GM13977 (cell line): Measurements from ENCODE around the gene SRPX2.

Source experiments
- DNase-seq: peaks from one replicate; pipeline ENCODE4 v3.0.0; 2012; ENCODE audit warnings: low spot score
- in situ Hi-C: fragments of 300-500 bp; cut with MboI; formaldehyde crosslinking; loops from one replicate; pipeline ENCODE4 v1.12.0; 2022; ENCODE audit warnings: low sequenced_read_pairs, low pct_unique_long_range_greater_than_20kb, mixed read lengths, inconsistent platforms; ENCODE audit not compliant: unreplicated experiment
- TF ChIP-seq, protein P1 (sequence below): IDR thresholded peaks from 2 replicates; pipeline ENCODE4 v1.5.1; 2012; ENCODE audit warnings: mild to moderate bottlenecking, control low read depth; ENCODE audit not compliant: insufficient read depth; ENCODE audit errors: extremely low read depth, missing control alignments

SRPX2 gene

DNA sequence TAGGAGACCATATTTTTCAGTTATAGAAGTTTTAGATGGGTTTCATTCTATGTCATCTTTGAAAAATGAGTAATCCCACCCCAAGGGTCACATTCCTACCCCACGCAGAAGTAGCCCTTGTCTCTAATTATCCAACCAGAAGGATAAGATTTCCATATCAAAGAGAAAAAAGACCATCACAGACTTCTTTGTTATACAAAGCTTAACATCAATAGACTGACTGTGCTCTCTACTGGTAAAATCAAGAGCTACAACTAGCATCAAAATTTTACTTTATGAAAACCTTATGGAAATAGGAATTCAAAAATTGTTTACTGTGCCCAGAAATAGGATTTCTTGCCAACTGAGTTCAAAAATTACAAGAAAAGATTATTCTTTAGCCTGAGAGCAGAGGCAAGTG, 34.4 kb upstream of the SRPX2 start:
- in situ Hi-C loops, result no loop called here
- DNase-seq, result no peak
- TF ChIP-seq, protein P1, sequence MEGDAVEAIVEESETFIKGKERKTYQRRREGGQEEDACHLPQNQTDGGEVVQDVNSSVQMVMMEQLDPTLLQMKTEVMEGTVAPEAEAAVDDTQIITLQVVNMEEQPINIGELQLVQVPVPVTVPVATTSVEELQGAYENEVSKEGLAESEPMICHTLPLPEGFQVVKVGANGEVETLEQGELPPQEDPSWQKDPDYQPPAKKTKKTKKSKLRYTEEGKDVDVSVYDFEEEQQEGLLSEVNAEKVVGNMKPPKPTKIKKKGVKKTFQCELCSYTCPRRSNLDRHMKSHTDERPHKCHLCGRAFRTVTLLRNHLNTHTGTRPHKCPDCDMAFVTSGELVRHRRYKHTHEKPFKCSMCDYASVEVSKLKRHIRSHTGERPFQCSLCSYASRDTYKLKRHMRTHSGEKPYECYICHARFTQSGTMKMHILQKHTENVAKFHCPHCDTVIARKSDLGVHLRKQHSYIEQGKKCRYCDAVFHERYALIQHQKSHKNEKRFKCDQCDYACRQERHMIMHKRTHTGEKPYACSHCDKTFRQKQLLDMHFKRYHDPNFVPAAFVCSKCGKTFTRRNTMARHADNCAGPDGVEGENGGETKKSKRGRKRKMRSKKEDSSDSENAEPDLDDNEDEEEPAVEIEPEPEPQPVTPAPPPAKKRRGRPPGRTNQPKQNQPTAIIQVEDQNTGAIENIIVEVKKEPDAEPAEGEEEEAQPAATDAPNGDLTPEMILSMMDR, result no peak

DNA sequence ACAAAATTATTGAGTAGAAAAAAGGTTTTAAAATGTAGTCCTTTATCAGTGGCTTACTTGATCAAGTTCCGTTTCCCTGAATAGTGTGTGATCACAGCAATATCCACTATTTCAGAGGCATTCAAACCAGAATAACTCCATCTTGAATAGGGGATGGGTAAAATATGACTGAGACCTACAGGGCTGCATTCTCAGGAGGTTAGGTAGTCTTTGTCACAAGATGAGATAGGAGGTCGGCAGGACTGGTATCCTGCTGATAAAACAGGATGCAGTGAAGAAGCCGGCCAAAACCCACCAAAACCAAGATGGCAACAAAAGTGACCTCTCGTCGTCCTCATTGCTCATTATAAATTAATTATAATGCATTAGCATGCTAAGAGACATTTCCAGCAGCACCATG, 32.0 kb upstream of the SRPX2 start:
- in situ Hi-C loops, result no loop called here
- no peak for DNase-seq
- TF ChIP-seq, protein P1, result no peak

DNA sequence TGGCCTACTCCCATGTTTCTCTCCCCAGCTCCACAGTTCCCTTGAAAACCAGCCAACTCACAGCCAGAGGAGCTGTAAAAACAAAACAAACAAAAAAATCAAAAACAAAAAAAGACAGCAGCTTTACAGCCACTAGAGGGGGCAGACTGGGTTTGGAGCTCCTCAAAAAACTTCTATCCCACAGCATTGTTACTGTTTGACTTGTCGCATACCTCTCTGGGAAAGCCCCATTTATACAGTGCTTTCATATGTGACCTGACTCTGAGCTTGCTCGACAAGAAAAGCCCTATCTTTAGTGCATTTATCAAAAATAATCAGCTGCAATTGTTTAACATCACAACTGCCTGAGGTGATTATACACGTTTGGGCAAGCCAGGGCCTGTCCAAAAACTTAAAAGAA, 29.0 kb upstream of the SRPX2 start:
- TF ChIP-seq, protein P1, result peak; percentile 50
- DNase-seq, result no peak
- in situ Hi-C loops, result no loop called here

DNA sequence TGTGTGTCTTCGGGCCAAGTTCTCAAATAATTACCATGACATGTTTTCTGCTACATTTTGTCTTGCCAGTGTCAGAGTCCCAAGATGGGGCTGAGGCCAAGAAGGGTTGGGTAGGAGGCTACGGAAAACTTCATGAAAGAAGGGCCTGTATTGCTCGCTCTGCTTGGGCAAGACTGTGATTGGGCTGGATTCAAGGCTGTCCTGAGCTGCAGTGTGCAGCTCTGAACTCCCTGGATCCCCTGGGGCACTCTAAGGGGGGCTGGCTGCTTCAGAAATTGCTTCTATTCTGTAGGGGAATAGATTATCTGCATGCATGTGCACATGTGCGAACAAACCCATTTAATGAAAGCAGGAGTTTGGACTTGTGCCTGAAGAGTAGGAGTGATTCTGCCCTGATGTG, 21.0 kb upstream of the SRPX2 start:
- in situ Hi-C loops, result no loop called here
- DNase-seq, result no peak
- TF ChIP-seq, protein P1, result no peak

DNA sequence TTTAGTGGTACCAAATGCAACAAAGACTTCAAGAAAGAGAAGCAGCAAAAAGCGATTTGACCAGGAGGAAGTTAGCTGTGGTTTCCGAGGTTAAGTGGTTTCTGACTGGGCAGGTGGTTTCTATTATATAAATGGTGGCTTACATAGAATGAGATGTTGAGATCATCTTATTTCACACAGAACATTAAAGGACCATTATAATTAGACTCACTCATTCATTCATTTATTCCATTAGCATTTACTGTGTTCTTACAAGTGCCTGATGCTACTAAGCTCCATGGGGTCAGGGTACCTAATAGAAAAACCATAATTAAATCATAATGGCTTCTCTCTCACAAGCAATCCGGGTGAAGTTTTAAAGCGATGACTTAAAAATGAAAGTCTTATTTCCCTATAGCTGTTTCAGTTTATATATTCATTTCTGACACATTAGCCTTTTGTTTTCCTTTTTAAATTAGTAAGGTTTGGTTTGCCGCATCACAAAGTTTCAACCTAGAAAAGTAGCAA, 18.0 kb upstream of the SRPX2 start:
- in situ Hi-C loops, result no loop called here
- TF ChIP-seq, protein P1, result no peak
- peak; percentile 55 for DNase-seq

DNA sequence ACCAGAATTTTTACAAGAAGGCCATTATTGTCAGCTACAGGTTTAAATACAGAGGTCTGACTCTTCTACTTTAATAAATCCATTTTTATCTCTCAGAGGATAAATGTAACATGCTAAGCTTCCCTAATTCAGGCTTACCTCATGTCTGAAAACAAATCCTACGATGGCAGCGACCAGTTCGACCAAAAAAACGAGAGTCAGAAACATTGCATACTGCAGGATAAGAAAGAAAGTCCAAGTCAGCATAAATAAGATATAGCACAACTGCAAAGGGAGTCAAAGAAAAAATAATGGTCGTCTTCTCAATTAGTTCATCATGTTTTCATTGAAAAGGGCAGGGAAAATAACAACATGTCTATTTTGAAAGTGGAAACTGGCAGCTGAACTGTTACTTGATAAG, 9.0 kb upstream of the SRPX2 start:
- in situ Hi-C loops, result no loop called here
- DNase-seq, result no peak

More for the DNA sequence above, 9.0 kb upstream of the SRPX2 start:
- TF ChIP-seq, protein P1, result no peak
